GM12878 (cell line): Measurements from ENCODE around the gene EFHC1. TPM values are rescaled to one million over a fixed set of nuclear protein-coding genes. Genes with fewer than 3 reads are reported as not detected.
"Not testable (repeated sequence)": the region's sequence is repeated elsewhere in the genome, so short reads cannot be mapped to it uniquely, and the experiment has no call there.

Experiments used
- ATAC-seq: fragments of 200-7000 bp; cut with Tn5 transposase; 3 replicates; pipeline ENCODE4 v1.9.1; 2020; ENCODE audit warnings: mild to moderate bottlenecking, moderate library complexity
- BruUV-seq: library from RNA; stranded (reverse); fragments of 400-500 nt; replicated peaks from 2 replicates; lab custom pipeline; 2021; lab: Mats Ljungman, UMichigan
- CTCF ChIA-PET: fragments of 300-600 bp; sonication (Branson Sonifier 250); formaldehyde crosslinking; extraction: SDS; loops from one replicate; lab custom pipeline; 2021; ENCODE audit warnings: inconsistent platforms; lab: Yijun Ruan, JAX
- POLR2A ChIA-PET: fragments of 350-600 bp; formaldehyde crosslinking; extraction: SDS; loops from one replicate; lab custom pipeline; 2021; ENCODE audit warnings: inconsistent platforms; lab: Charles Lee
- RAD21 ChIA-PET: fragments of 300-600 bp; sonication (Branson Sonifier 250); formaldehyde crosslinking; loops from one replicate; lab custom pipeline; 2023; ENCODE audit warnings: antibody characterized with exemption; ENCODE audit not compliant: unreplicated experiment; lab: Charles Lee
- SMC1A ChIA-PET: fragments of 300-600 bp; sonication (Branson Sonifier 250); formaldehyde crosslinking; loops from one replicate; lab custom pipeline; 2023; ENCODE audit not compliant: unreplicated experiment, uncharacterized antibody; lab: Charles Lee
- DNase-seq: peaks from one replicate; pipeline ENCODE4 v3.0.0-alpha.2; 2011; ENCODE audit warnings: low read depth, low spot score
- FAIRE-seq: peaks from 3 replicates; lab custom pipeline; 2011; peaks lifted over from hg19 to GRCh38; lab: Jason Lieb, UNC
- H2AFZ ChIP-seq: 2 replicates; pipeline ENCODE4 v1.6.0; 2011; ENCODE audit warnings: low read depth, low read length, control low read depth; ENCODE audit not compliant: control insufficient read depth
- H3K27ac ChIP-seq: 2 replicates; pipeline ENCODE4 v1.5.1; 2011; ENCODE audit warnings: control low read depth; ENCODE audit not compliant: control insufficient read depth, insufficient read depth
- H3K27me3 ChIP-seq, 2 experiments: replicated peaks in 1 of 2; 2 replicates each; pipeline versions ENCODE4 v1.6.0 to v1.6.1; 2011; ENCODE audit warnings: low read length in 1 of 2; ENCODE audit not compliant: control insufficient read depth in 2 of 2, insufficient read depth in 2 of 2
- H3K36me3 ChIP-seq, 2 experiments: 2 replicates each; pipeline ENCODE4 v1.5.1; 2011; ENCODE audit warnings: low read length in 1 of 2; ENCODE audit not compliant: control insufficient read depth in 2 of 2, insufficient read depth in 2 of 2
- H3K4me1 ChIP-seq: 2 replicates; pipeline ENCODE4 v1.6.1; 2011; ENCODE audit warnings: mild to moderate bottlenecking, low read length, moderate library complexity, mixed read lengths; ENCODE audit not compliant: control insufficient read depth, insufficient read depth
- H3K4me2 ChIP-seq: 2 replicates; pipeline ENCODE4 v1.6.0; 2011; ENCODE audit warnings: control low read depth; ENCODE audit not compliant: control insufficient read depth, insufficient read depth
- H3K4me3 ChIP-seq: fragments of 200-600 bp; sonication (generic); 2 replicates; pipeline ENCODE4 v1.5.1; 2016
- H3K79me2 ChIP-seq: 2 replicates; pipeline ENCODE4 v1.6.0; 2011; ENCODE audit warnings: low read length; ENCODE audit not compliant: control insufficient read depth, insufficient read depth
- H3K9ac ChIP-seq: 2 replicates; pipeline ENCODE4 v1.8.0; 2011; ENCODE audit warnings: low read length, control low read depth, mixed read lengths; ENCODE audit not compliant: control insufficient read depth, insufficient read depth
- H3K9me3 ChIP-seq: replicated peaks from 3 replicates; pipeline ENCODE4 v1.5.1; 2011; ENCODE audit warnings: mild to moderate bottlenecking, low read length; ENCODE audit not compliant: control insufficient read depth, insufficient read depth
- H4K20me1 ChIP-seq: 2 replicates; pipeline ENCODE4 v1.6.0; 2011; ENCODE audit not compliant: control insufficient read depth, insufficient read depth
- CHD2 ChIP-seq: IDR thresholded peaks from 2 replicates; pipeline ENCODE4 v1.6.1; 2011; ENCODE audit warnings: low read depth, low read length, improper control_type of control experiment, borderline replicate concordance
- CHD4 ChIP-seq: fragments of 200-600 bp; sonication (generic); IDR thresholded peaks from 2 replicates; pipeline ENCODE4 v1.6.1; 2016; ENCODE audit warnings: mild to moderate bottlenecking
- HDAC2 ChIP-seq: fragments of 200-600 bp; sonication (generic); IDR thresholded peaks from 2 replicates; pipeline ENCODE4 v1.6.1; 2017
- JUND ChIP-seq: IDR thresholded peaks from 2 replicates; pipeline ENCODE4 v1.6.1; 2012; ENCODE audit warnings: low read depth, mild to moderate bottlenecking, low read length, improper control_type of control experiment, moderate library complexity
- NFIC ChIP-seq: IDR thresholded peaks from 2 replicates; pipeline ENCODE4 v1.6.1; 2012; ENCODE audit warnings: low read depth, mild to moderate bottlenecking, inconsistent platforms, low read length, moderate library complexity
- NFXL1 ChIP-seq: fragments of 450-650 bp; IDR thresholded peaks from 2 replicates; pipeline ENCODE4 v1.6.1; 2017; ENCODE audit warnings: antibody characterized with exemption, mild to moderate bottlenecking, borderline replicate concordance
- RCOR1 ChIP-seq: conservative IDR thresholded peaks from 2 replicates; pipeline ENCODE4 v1.6.1; 2012; ENCODE audit warnings: low read depth, low read length, improper control_type of control experiment
- SIX5 ChIP-seq: IDR thresholded peaks from 2 replicates; pipeline ENCODE4 v1.6.1; 2011; ENCODE audit warnings: mild to moderate bottlenecking, low read depth, low read length, moderate library complexity; ENCODE audit not compliant: severe bottlenecking
- TBL1XR1 ChIP-seq: IDR thresholded peaks from 2 replicates; pipeline ENCODE4 v1.6.1; 2012; ENCODE audit warnings: low read depth, low read length, improper control_type of control experiment
- ZNF384 ChIP-seq: IDR thresholded peaks from 2 replicates; pipeline ENCODE4 v1.6.1; 2012; ENCODE audit warnings: low read depth, mild to moderate bottlenecking, low read length, improper control_type of control experiment, borderline replicate concordance
- ZNF622 ChIP-seq: fragments of 450-650 bp; IDR thresholded peaks from 2 replicates; pipeline ENCODE4 v1.6.1; 2017; ENCODE audit warnings: mild to moderate bottlenecking, inconsistent platforms
- WGBS: methylation state at CpG from one replicate; pipeline ENCODE4 v1.1.6; 2016; ENCODE audit warnings: low lambda C conversion rate; ENCODE audit not compliant: insufficient replicate concordance, insufficient coverage; ENCODE audit errors: missing lambda C conversion rate; 5-methylcytosine and 5-hydroxymethylcytosine counted together
- in situ Hi-C: fragments of 300-500 bp; cut with MboI; formaldehyde crosslinking; loops from 9 replicates; pipeline ENCODE4 v1.14.3; 2018; ENCODE audit warnings: mixed read lengths
- intact Hi-C: fragments of 100-400 bp; cut with micrococcal nuclease; formaldehyde crosslinking; loops from one replicate; pipeline ENCODE4 v1.14.2; 2022; ENCODE audit not compliant: unreplicated experiment
- polyA plus RNA-seq, 11 experiments: library from polyadenylated mRNA; depleted of rRNA in 4 of 11; unstranded in 6 of 11; stranded (reverse) in 5 of 11; fragments of >200 nt; fragmentation: Nextera tagmentation in 4 of 11; fragmentation: Illumina TruSeq in 1 of 11; extraction: Ambion mirVana in 4 of 11; extraction: Trizol in 1 of 11; gene quantifications; 1 replicate in 1 of 11; 2 replicates in 10 of 11; pipeline versions ENCODE4 v1.2.1 to v1.2.3, GENCODE V29; 2011 to 2016; ENCODE audit warnings: inconsistent platforms in 2 of 11, missing spikeins in 2 of 11, low read depth in 1 of 11
- total RNA-seq, 4 experiments: library from RNA; depleted of rRNA in 3 of 4; stranded (reverse); fragments of >200 nt in 3 of 4; fragmentation: Illumina TruSeq in 1 of 4; extraction: Trizol in 1 of 4; gene quantifications; 2 replicates each; pipeline versions ENCODE4 v1.2.1 to v1.2.3, GENCODE V29; 2013 to 2021
- TF ChIP-seq, protein P1 (sequence below): fragments of 450-650 bp; IDR thresholded peaks from 2 replicates; pipeline ENCODE4 v1.6.1; 2017; ENCODE audit warnings: borderline replicate concordance
- TF ChIP-seq, protein P2 (sequence below): fragments of 450-650 bp; formaldehyde crosslinking; IDR thresholded peaks from 2 replicates; pipeline ENCODE4 v1.5.0; 2022; ENCODE audit warnings: mild to moderate bottlenecking, missing genetic modification characterization

EFHC1 gene
- total and polyA plus RNA-seq, 10 of the 15 experiments (the other 5 are each of a cell fraction or from before 2014, with no cell fraction given): 5.5 to 14.5 (median 8.8) TPM

DNA sequence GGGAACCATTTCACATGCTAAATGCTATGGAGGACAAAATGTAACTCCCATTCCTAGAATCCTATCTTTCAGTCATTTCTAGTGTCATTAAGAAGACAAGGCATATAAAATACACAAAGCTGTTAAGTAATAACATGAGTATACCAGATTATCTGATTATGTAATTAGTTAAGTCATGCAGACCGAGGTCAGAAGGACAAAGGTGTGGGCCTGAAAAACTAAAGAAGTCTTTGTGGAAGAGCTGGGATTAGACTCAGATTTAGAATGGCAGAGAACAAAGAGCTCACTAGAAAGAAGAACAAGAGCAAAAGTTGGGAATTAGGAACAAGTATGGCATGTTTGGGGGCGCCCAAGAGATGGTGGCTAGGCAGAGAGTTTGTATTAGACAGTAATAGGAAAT is 37.0 kb downstream of the EFHC1 start (continued):
- TF ChIP-seq CHD4: no peak

GRCh38 chr6:52461194-52461593 is 41.1 kb downstream of the EFHC1 start:
- H3K4me3 ChIP-seq, RAD21 ChIA-PET, intact Hi-C loops, ATAC-seq, H3K4me1 ChIP-seq, SMC1A ChIA-PET, H4K20me1 ChIP-seq, H3K27ac ChIP-seq, H2AFZ ChIP-seq, H3K9me3 ChIP-seq, H3K36me3 ChIP-seq, BruUV-seq, H3K4me2 ChIP-seq, H3K79me2 ChIP-seq, FAIRE-seq, in situ Hi-C loops, H3K27me3 ChIP-seq, H3K9ac ChIP-seq, CTCF ChIA-PET, POLR2A ChIA-PET, DNase-seq: not testable (repeated sequence)
- 59% methylated on average over 2 of the region's 2 CpGs for WGBS

GRCh38 chr6:52474173-52474572 is 54.0 kb downstream of the EFHC1 start:
- WGBS: 90% methylated on average over 4 of the region's 4 CpGs
- Histone ChIP-seq H3K36me3 (no peaks in the 10 kb centered on the region; a peak in 1 of 4 replicates), H3K27ac (no peak overlapping the region), H2AFZ (no peak overlapping the region), H3K4me3 (no peak overlapping the region), H4K20me1 (no peaks in the 10 kb centered on the region), H3K9ac (no peak overlapping the region), H3K79me2 (no peaks in the 10 kb centered on the region), H3K9me3 (no peaks in the 10 kb centered on the region), H3K4me2 (no peak overlapping the region), H3K4me1 (no peaks in the 10 kb centered on the region), H3K27me3 (no peaks in the 10 kb centered on the region)
- POLR2A ChIA-PET: no interaction called here
- intact Hi-C loops: no loop called here
- RAD21 ChIA-PET: no interaction called here
- in situ Hi-C loops: no loop called here
- SMC1A ChIA-PET: interaction anchor here (0.6 to 1.1 kb wide), 2 partner anchors 12 kb away, joined by 3 to 4 read pairs; no protein-coding TSS in a partner anchor
- no peak for ATAC-seq
- no TSS peak for BruUV-seq
- no peak for FAIRE-seq
- no peak for DNase-seq
- CTCF ChIA-PET: no interaction called here
- no peak for TF ChIP-seq HDAC2
- no peak for TF ChIP-seq NFIC
- no peak for TF ChIP-seq TBL1XR1
- TF ChIP-seq SIX5: no peak
- no peak for TF ChIP-seq RCOR1
- TF ChIP-seq, protein P1, sequence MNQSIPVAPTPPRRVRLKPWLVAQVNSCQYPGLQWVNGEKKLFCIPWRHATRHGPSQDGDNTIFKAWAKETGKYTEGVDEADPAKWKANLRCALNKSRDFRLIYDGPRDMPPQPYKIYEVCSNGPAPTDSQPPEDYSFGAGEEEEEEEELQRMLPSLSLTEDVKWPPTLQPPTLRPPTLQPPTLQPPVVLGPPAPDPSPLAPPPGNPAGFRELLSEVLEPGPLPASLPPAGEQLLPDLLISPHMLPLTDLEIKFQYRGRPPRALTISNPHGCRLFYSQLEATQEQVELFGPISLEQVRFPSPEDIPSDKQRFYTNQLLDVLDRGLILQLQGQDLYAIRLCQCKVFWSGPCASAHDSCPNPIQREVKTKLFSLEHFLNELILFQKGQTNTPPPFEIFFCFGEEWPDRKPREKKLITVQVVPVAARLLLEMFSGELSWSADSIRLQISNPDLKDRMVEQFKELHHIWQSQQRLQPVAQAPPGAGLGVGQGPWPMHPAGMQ: no peak
- TF ChIP-seq ZNF384: no peak
- TF ChIP-seq JUND: no peak
- TF ChIP-seq, protein P2, sequence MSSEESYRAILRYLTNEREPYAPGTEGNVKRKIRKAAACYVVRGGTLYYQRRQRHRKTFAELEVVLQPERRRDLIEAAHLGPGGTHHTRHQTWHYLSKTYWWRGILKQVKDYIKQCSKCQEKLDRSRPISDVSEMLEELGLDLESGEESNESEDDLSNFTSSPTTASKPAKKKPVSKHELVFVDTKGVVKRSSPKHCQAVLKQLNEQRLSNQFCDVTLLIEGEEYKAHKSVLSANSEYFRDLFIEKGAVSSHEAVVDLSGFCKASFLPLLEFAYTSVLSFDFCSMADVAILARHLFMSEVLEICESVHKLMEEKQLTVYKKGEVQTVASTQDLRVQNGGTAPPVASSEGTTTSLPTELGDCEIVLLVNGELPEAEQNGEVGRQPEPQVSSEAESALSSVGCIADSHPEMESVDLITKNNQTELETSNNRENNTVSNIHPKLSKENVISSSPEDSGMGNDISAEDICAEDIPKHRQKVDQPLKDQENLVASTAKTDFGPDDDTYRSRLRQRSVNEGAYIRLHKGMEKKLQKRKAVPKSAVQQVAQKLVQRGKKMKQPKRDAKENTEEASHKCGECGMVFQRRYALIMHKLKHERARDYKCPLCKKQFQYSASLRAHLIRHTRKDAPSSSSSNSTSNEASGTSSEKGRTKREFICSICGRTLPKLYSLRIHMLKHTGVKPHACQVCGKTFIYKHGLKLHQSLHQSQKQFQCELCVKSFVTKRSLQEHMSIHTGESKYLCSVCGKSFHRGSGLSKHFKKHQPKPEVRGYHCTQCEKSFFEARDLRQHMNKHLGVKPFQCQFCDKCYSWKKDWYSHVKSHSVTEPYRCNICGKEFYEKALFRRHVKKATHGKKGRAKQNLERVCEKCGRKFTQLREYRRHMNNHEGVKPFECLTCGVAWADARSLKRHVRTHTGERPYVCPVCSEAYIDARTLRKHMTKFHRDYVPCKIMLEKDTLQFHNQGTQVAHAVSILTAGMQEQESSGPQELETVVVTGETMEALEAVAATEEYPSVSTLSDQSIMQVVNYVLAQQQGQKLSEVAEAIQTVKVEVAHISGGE: no peak
- TF ChIP-seq ZNF622: no peak
- TF ChIP-seq CHD2: no peak
- no peak for TF ChIP-seq NFXL1
